ENCODE data around the gene ZNF625.

- TF ChIP-seq CTCF (IDR thresholded peaks at IDR 0.05; ENCODE audit: low read length) = no peak
- no peak for TF ChIP-seq EZH2 (IDR thresholded peaks at IDR 0.05; ENCODE audit: borderline replicate concordance, low read length)
Measured at GRCh38 chr19:12205296-12205695, 48.8 kb upstream of the ZNF625 start.
